Measurements from ENCODE around the gene XIRP2. TPM values are rescaled to one million over a fixed set of nuclear protein-coding genes. Genes with fewer than 3 reads are reported as not detected.
"Not testable (repeated sequence)": the region's sequence is repeated elsewhere in the genome, so short reads cannot be mapped to it uniquely, and the experiment has no call there.

Gene XIRP2
- polyA plus RNA-seq, 3 donors, result 0.10 to 0.17 (median 0.14) TPM

- not testable (repeated sequence) for DNase-seq (ENCODE audit: low read depth in 3 of 3, low spot score in 2 of 3)
Measured at GRCh38 chr2:167034976-167035375, 146.7 kb downstream of the XIRP2 start.

- no peak for DNase-seq (ENCODE audit: low read depth in 3 of 3, low spot score in 2 of 3)
Measured at GRCh38 chr2:167048829-167049228, 160.5 kb downstream of the XIRP2 start.

DNA sequence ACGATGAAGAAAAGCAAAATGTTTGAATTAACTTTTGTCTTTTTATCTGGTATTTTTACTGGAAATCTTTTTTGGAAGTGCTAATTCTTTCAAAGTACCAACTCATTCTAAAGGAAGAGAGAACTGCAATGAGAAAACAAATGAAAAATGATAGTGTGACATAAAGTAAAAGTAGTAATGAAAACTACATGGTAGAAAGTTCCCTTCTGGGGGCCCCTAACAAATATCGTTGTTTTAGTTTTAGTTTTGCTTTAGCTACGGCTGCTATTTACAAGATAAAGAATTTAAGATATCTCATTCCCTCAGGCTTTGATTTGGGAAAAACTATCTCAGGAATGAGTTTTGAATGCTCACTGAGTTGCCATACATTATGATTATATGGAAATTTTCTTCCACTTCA is 161.4 kb downstream of the XIRP2 start:
- DNase-seq (ENCODE audit: low read depth in 3 of 3, low spot score in 2 of 3), result no peak

GRCh38 chr2:167052825-167053224 is 164.5 kb downstream of the XIRP2 start:
- no peak for DNase-seq (ENCODE audit: low read depth in 3 of 3, low spot score in 2 of 3)

GRCh38 chr2:167054881-167055280 is 166.6 kb downstream of the XIRP2 start:
- DNase-seq (ENCODE audit: low read depth in 3 of 3, low spot score in 2 of 3), result no peak

DNA sequence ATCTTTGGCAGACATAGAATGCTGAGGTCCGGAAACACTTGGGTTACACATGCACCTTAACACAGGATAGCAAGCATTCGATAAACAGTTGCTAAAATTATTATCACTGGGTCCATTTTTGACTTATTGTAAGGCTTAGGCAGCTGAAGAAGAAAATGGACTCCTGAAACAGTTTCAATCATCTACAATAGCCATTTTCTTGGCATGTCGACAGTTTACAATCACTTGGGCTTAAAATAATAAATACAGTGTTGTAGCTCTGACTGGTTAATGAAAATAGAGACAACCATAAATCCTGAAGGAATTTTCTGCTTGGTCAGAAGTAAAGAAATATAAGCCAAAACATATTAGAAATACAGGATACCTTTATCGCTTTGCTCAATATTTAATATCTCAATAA is 169.2 kb downstream of the XIRP2 start:
- no peak for DNase-seq (ENCODE audit: low read depth in 3 of 3, low spot score in 2 of 3)

- no peak for DNase-seq (ENCODE audit: low read depth in 3 of 3, low spot score in 2 of 3)
Measured at GRCh38 chr2:167059173-167059572, 170.9 kb downstream of the XIRP2 start.

DNA sequence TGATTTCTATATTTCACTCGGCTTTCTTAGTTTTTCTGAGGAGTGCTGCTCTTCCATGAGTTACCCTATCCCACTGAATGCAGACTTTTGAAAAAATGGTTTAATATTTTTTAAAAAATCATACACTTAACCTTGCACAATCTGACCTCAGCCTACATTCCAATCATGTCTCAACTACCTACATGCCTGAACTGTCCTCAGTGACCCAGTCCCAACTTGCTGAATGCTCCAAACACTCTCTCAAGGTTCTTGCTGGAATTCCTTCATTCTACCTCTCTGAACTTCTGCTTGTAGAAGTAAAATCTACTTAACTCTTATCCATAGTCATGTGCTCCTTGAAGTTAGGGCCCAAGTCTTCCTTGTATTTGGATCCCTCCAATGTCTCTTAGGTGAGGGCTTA is 181.6 kb downstream of the XIRP2 start:
- DNase-seq (ENCODE audit: low read depth in 3 of 3, low spot score in 2 of 3), result no peak

DNA sequence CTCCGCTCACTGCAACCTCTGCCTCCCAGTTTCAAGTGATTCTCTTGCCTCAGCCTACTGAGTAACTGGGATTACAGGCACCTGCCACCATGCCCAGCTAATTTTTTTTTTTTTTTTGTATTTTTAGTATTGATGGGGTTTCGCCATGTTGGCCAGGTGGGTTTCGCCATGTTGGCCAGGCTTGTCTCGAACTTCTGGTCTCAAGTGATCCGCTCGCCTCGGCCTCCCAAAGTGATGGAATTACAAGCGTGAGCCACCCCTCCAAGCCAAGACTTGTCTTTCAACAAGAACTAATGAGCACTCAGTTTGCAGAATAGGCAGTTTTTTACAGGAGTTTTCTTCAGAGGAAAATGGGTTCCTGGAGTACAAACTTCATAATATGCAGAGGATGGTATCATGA is 187.4 kb downstream of the XIRP2 start:
- DNase-seq (ENCODE audit: low read depth in 3 of 3, low spot score in 2 of 3), result not testable (repeated sequence)

DNA sequence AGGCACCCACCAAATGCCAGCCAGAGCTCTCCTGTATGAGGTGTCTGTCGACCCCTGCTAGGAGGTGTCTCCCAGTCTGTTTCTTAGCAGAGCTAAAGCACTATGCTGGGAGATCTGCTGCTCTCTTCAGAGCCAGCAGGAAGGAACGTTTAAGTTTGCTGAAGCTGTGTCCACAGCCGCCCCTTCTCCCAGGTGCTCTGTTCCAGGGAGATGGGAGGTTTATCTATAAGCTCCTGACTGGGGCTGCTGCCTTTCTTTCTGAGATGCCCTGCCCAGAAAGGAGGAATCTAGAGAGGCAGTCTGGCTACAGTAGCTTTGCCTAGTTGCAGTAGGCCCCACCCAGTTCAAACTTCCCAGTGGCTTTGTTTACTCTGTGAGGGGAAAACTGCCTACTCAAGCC is 210.7 kb downstream of the XIRP2 start:
- not testable (repeated sequence) for DNase-seq (ENCODE audit: low read depth in 3 of 3, low spot score in 2 of 3)

DNA sequence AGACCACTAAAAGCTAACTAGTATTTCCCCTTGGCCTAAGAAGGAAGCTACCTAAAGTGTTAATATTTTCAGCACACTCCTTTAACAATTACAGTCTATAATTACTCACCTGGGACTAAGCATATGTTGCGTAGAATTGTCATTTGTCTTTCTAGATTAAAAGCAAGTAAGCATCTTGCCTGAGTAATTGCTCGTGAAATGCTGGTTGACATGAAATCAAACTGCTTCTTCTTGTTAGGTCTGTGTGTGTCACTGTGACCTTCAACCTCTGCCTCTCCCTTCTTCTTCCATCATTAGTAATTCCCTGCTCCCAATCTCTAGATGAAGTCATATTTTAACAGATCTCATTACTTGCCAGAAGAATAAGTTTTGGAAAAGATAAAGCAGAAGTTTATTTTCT is 212.2 kb downstream of the XIRP2 start:
- DNase-seq (ENCODE audit: low read depth in 3 of 3, low spot score in 2 of 3), result no peak

GRCh38 chr2:167103028-167103756 is 214.9 kb downstream of the XIRP2 start:
- DNase-seq (ENCODE audit: low read depth in 3 of 3, low spot score in 2 of 3), result no peak

GRCh38 chr2:167103757-167104133 is 215.5 kb downstream of the XIRP2 start:
- DNase-seq (ENCODE audit: low read depth in 3 of 3, low spot score in 2 of 3), result no peak

DNA sequence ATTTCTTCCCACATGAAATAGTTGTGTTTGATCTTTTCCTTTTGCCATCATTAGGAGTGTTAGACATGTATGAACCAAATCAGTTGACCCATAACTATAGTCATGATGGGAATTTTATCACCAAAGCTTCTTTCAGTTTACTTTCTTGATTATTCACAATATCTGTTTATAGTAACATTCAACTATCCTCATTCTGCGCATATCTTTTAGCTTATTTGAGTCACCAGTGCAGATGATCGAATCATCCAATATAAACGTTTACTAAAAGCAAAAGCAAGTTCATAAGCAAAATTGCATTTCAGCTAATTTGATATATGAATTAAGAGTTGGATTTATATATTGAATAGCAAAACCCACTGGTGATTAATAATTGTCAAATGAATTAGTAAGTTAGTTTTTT is 216.4 kb downstream of the XIRP2 start:
- no peak for DNase-seq (ENCODE audit: low read depth in 3 of 3, low spot score in 2 of 3)

DNA sequence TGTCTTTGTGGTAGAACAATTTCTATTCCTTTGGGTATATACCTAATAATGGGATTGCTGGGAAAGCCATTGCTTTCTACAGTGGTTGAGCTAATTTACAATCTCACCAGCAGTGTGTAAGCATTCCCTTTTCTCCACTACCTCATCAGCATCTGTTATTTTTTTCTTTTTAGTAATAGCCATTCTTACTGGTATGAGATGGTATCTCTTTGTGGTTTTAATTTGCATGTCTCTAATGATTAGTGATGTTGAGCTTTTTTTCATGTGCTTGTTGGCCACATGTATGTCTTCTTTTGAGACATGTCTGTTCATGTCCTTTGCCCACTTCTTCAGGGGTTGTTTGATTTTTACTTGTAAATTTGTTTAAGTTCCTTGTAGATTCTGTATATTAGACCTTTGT is 221.4 kb downstream of the XIRP2 start:
- DNase-seq (ENCODE audit: low read depth in 3 of 3, low spot score in 2 of 3), result not testable (repeated sequence)

DNA sequence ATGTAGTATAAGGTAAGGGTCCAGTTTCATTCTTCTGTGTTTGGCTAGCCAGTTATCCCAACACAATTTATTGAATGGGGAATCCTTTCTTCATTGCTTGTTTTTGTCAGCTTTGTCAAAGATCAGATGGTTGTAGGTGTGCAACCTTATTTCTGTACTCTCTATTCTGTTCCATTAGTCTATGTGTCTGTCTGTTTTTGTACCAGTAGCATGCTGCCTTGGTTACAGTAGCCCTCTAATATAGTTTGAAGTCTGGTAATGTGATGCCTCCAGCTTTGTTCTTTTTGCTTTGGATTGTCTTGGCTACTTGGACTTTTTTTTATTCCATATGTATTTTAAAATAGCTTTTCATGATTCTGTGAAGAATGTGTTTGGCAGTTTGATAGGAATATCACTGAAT is 222.1 kb downstream of the XIRP2 start:
- no peak for DNase-seq (ENCODE audit: low read depth in 3 of 3, low spot score in 2 of 3)

GRCh38 chr2:167114018-167114417 is 225.7 kb downstream of the XIRP2 start:
- no peak for DNase-seq (ENCODE audit: low read depth in 3 of 3, low spot score in 2 of 3)

GRCh38 chr2:167115541-167115940 is 227.3 kb downstream of the XIRP2 start:
- no peak for DNase-seq (ENCODE audit: low read depth in 3 of 3, low spot score in 2 of 3)

DNA sequence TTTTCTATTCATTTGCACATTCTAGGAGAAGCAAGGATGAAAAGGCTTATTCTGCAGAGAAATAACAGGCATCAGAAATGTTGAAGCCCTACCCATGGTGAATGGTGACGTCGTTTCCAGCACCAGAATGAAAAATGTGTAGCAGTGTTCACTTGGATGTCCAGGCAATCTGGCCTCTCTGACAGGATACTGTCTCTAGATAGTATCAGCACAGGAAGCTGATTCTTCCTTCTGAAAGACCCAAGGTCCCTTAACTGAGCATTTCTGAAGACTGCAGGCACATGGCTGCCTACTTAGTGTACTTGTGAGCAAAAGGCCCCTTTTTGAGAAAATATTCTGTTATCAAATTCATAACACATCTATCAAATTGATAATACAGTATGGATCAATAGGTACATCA is 234.1 kb downstream of the XIRP2 start:
- no peak for DNase-seq (ENCODE audit: low read depth in 3 of 3, low spot score in 2 of 3)

- DNase-seq (ENCODE audit: low read depth in 3 of 3, low spot score in 2 of 3), result no peak
Measured at GRCh38 chr2:167126165-167126564, 237.9 kb downstream of the XIRP2 start.

DNA sequence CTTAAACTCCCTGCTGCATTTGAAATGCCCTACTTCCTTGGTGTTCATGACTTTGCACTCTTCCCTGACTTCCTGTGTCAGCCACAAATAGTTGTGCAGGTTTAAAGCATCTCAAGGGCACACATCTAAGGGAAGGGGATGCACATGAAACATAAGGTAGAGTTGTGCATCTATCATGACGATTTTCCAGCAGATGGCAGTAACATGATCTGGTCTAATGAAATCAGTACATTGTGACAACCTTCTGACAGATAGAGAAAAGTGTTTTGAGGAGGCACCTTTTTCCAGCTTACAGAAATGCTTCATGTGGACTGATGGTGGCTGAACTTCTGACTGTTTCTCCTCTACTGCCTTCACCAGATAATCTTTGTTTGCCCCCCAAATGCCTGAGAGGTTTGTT is 238.9 kb downstream of the XIRP2 start:
- no peak for DNase-seq (ENCODE audit: low read depth in 3 of 3, low spot score in 2 of 3)

DNA sequence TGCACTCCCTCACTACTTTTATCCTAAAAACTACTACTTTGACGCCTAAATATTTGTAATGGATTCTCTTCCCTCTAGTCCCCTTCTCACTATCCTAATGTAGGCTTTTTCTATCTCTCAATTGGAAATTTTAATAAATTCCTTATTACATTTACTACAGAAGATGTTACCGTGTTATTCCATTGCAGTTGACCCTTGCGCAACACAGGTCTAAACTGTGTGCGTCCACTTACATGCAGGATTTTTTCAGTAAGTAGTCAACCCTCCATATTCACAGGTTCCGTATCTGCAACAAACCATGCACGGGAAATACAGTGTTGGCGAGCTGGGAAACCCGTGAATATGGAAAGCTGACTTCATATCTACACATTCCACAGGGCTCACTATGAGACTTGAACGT is 239.8 kb downstream of the XIRP2 start:
- no peak for DNase-seq (ENCODE audit: low read depth in 3 of 3, low spot score in 2 of 3)

DNA sequence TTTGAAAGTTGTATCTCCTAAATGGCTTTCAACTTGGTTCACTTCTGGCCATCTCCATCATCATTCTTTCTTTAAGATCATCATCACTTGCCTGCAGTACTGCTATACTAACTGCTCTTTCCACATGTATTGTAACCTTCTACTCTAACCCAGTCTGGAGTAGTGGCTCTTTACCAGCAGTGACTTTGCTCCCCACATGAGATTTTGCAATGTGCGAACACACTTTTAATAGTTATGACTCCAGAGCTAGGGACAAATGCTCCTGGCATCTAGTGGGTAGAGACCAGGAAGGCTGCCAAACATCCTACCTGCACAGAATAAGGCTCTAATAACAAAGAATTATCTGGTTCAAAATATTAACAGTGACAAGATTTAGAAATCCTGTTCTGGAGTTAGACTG is 243.8 kb downstream of the XIRP2 start:
- no peak for DNase-seq (ENCODE audit: low read depth in 3 of 3, low spot score in 2 of 3)

Data from right renal cortex interstitium (tissue), 3 donors.